HepG2 (cell line): ENCODE data around the gene FMO3. TPM values are rescaled to one million over a fixed set of nuclear protein-coding genes. Genes with fewer than 3 reads are reported as not detected.

Source experiments
- ATAC-seq: fragments of 200-7000 bp; cut with Tn5 transposase; 3 replicates; pipeline ENCODE4 v1.9.1; 2020; ENCODE audit warnings: mild to moderate bottlenecking, moderate library complexity
- BruUV-seq: library from RNA; stranded (reverse); fragments of 400-500 nt; replicated peaks from 2 replicates; lab custom pipeline; 2021; lab: Mats Ljungman, UMichigan
- CTCF ChIA-PET: fragments of 300-600 bp; formaldehyde crosslinking; extraction: SDS; loops from one replicate; lab custom pipeline; 2021; ENCODE audit warnings: low total read pairs, inconsistent platforms, low intra/inter-chr PET ratio; lab: Yijun Ruan, JAX
- POLR2A ChIA-PET: fragments of 350-600 bp; sonication (Branson Sonifier 250); formaldehyde crosslinking; loops from one replicate; lab custom pipeline; 2020; ENCODE audit warnings: antibody characterized with exemption, inconsistent platforms; lab: Yijun Ruan, JAX
- DNase-seq: peaks from one replicate; pipeline ENCODE4 v3.0.0-alpha.2; 2015; ENCODE audit warnings: low spot score
- FAIRE-seq: peaks from 3 replicates; lab custom pipeline; 2011; peaks lifted over from hg19 to GRCh38; lab: Jason Lieb, UNC
- H2AFZ ChIP-seq: one replicate; pipeline ENCODE4 v1.6.1; 2011; ENCODE audit warnings: low read length, inconsistent platforms
- H3K27ac ChIP-seq: fragments of 300-600 bp; 3 replicates; pipeline ENCODE4 v1.8.0; 2011; ENCODE audit warnings: mixed run types, mild to moderate bottlenecking, mixed read lengths, low read length, inconsistent platforms; ENCODE audit not compliant: insufficient read depth; ENCODE audit errors: extremely low read length
- H3K27me3 ChIP-seq, 2 experiments: fragments of 200-600 bp in 1 of 2; 2 replicates in 1 of 2; 3 replicates in 1 of 2; pipeline versions ENCODE4 v1.6.0 to v1.8.0; 2011; ENCODE audit warnings: low read length in 2 of 2, mild to moderate bottlenecking in 2 of 2, moderate library complexity in 2 of 2, inconsistent platforms in 1 of 2; ENCODE audit not compliant: insufficient read depth in 2 of 2, control insufficient read depth in 1 of 2
- H3K36me3 ChIP-seq, 2 experiments: fragments of 200-600 bp in 1 of 2; replicated peaks in 1 of 2; 2 replicates in 1 of 2; 3 replicates in 1 of 2; pipeline versions ENCODE4 v1.5.1 to v1.8.0; 2011; ENCODE audit warnings: low read length in 2 of 2, inconsistent platforms in 1 of 2; ENCODE audit not compliant: insufficient read depth in 2 of 2, control insufficient read depth in 1 of 2
- H3K4me1 ChIP-seq: 2 replicates; pipeline ENCODE4 v1.5.1; 2012; ENCODE audit warnings: low read length, inconsistent platforms; ENCODE audit not compliant: insufficient read depth
- H3K4me2 ChIP-seq: 2 replicates; pipeline ENCODE4 v1.6.0; 2011; ENCODE audit warnings: low read depth, low read length, inconsistent platforms
- H3K4me3 ChIP-seq, 3 experiments: fragments of 200-600 bp in 1 of 3; sonication (generic), shearing (Covaris generic) in 1 of 3; replicated peaks in 1 of 3; 2 replicates each; pipeline ENCODE4 v1.5.1; 2011 to 2016; ENCODE audit warnings: low read length in 3 of 3, inconsistent platforms in 2 of 3, low read depth in 2 of 3, mild to moderate bottlenecking in 2 of 3, control low read depth in 1 of 3, mixed read lengths in 1 of 3; ENCODE audit not compliant: insufficient read depth in 1 of 3
- H3K79me2 ChIP-seq: one replicate; pipeline ENCODE4 v1.6.1; 2011; ENCODE audit warnings: low read length, inconsistent platforms; ENCODE audit not compliant: insufficient read depth
- H3K9ac ChIP-seq: 2 replicates; pipeline ENCODE4 v1.6.0; 2011; ENCODE audit warnings: mild to moderate bottlenecking, low read depth, low read length, inconsistent platforms; ENCODE audit not compliant: insufficient read depth
- H3K9me3 ChIP-seq: 2 replicates; pipeline ENCODE4 v1.5.1; 2012; ENCODE audit warnings: mild to moderate bottlenecking, low read length
- H4K20me1 ChIP-seq: 2 replicates; pipeline ENCODE4 v1.6.0; 2011; ENCODE audit warnings: inconsistent platforms, mild to moderate bottlenecking, low read length, moderate library complexity; ENCODE audit not compliant: insufficient read depth
- ATF7-NPFF ChIP-seq: sonication (generic); formaldehyde crosslinking; IDR thresholded peaks from 2 replicates; pipeline ENCODE4 v1.8.1; 2023; ENCODE audit warnings: mild to moderate bottlenecking, low read depth, missing genetic modification reagents, moderate library complexity
- CEBPB ChIP-seq: IDR thresholded peaks from 2 replicates; pipeline ENCODE4 v1.6.1; 2011; ENCODE audit warnings: low read depth, low read length, improper control_type of control experiment, borderline replicate concordance
- MAZ ChIP-seq, 2 experiments: sonication (generic) in 1 of 2; formaldehyde crosslinking in 1 of 2; IDR thresholded peaks; 2 replicates each; pipeline versions ENCODE4 v1.5.0 to v1.6.1; 2012 to 2020; ENCODE audit warnings: low read depth in 2 of 2, mild to moderate bottlenecking in 2 of 2, borderline replicate concordance in 1 of 2, improper control_type of control experiment in 1 of 2, low read length in 1 of 2, missing genetic modification reagents in 1 of 2, moderate library complexity in 1 of 2
- NFATC3 ChIP-seq: sonication (generic); formaldehyde crosslinking; IDR thresholded peaks from 2 replicates; pipeline ENCODE4 v1.5.1; 2020; ENCODE audit warnings: mild to moderate bottlenecking, missing genetic modification reagents
- NFYB ChIP-seq: sonication (generic); formaldehyde crosslinking; IDR thresholded peaks from 2 replicates; pipeline ENCODE4 v1.4.0; 2020; ENCODE audit warnings: missing genetic modification reagents
- RBFOX2 ChIP-seq: fragments of 200-400 bp; formaldehyde crosslinking; IDR thresholded peaks from 2 replicates; pipeline ENCODE4 v1.6.1; 2017; ENCODE audit warnings: low read depth, mild to moderate bottlenecking, low read length
- SIN3A ChIP-seq: IDR thresholded peaks from 2 replicates; pipeline ENCODE4 v1.6.1; 2011; ENCODE audit warnings: low read depth, mild to moderate bottlenecking, control low read depth, low read length, borderline replicate concordance
- SP140L ChIP-seq: sonication (generic); formaldehyde crosslinking; IDR thresholded peaks from 2 replicates; pipeline ENCODE4 v1.4.0; 2020; ENCODE audit warnings: missing genetic modification reagents, borderline replicate concordance
- TP53 ChIP-seq: sonication (generic); formaldehyde crosslinking; conservative IDR thresholded peaks from 2 replicates; pipeline ENCODE4 v1.4.0; 2020; ENCODE audit warnings: missing genetic modification reagents
- ZNF235 ChIP-seq: sonication (generic); formaldehyde crosslinking; IDR thresholded peaks from 2 replicates; pipeline ENCODE4 v1.8.1; 2023; ENCODE audit warnings: mild to moderate bottlenecking, missing genetic modification reagents, borderline replicate concordance
- ZNF331 ChIP-seq: sonication (generic); formaldehyde crosslinking; IDR thresholded peaks from 2 replicates; pipeline ENCODE4 v1.4.0; 2020; ENCODE audit warnings: missing genetic modification reagents
- ZNF562 ChIP-seq: sonication (generic); formaldehyde crosslinking; IDR thresholded peaks from 2 replicates; pipeline ENCODE4 v1.8.0; 2022; ENCODE audit warnings: missing genetic modification reagents, borderline replicate concordance
- ZNF678 ChIP-seq: sonication (generic); formaldehyde crosslinking; IDR thresholded peaks from 2 replicates; pipeline ENCODE4 v1.4.0; 2020; ENCODE audit warnings: mild to moderate bottlenecking, missing genetic modification reagents
- WGBS: methylation state at CpG from one replicate; pipeline ENCODE4 v1.1.6; 2017; ENCODE audit warnings: low lambda C conversion rate; 5-methylcytosine and 5-hydroxymethylcytosine counted together
- in situ Hi-C: cut with HindIII; loops from 2 replicates; pipeline ENCODE4 v1.10.0; 2017; ENCODE audit warnings: low pct_unique_long_range_greater_than_20kb; ENCODE audit not compliant: extremely low pct_ligation_motif_present
- intact Hi-C: fragments of 100-400 bp; cut with micrococcal nuclease; formaldehyde crosslinking; loops from one replicate; pipeline ENCODE4 v1.10.0; 2022; ENCODE audit not compliant: unreplicated experiment
- polyA plus RNA-seq, 8 experiments: library from polyadenylated mRNA; depleted of rRNA in 3 of 8; stranded (reverse) in 7 of 8; unstranded in 1 of 8; fragments of >200 nt; fragmentation: Illumina TruSeq in 4 of 8; extraction: Trizol in 4 of 8; gene quantifications; 2 replicates each; pipeline versions ENCODE4 v1.2.1 to v1.2.3, GENCODE V29; 2011 to 2016; ENCODE audit warnings: low read depth in 4 of 8, missing spikeins in 1 of 8, mixed read lengths in 1 of 8; ENCODE audit not compliant: insufficient read depth in 1 of 8
- total RNA-seq, 5 experiments: library from RNA; depleted of rRNA; stranded (reverse); fragments of >200 nt; fragmentation: Illumina TruSeq; extraction: Trizol; gene quantifications; 2 replicates each; pipeline ENCODE4 v1.2.3, GENCODE V29; 2016; ENCODE audit warnings: low read depth in 1 of 5
- TF ChIP-seq, protein P1 (sequence below): sonication (generic); formaldehyde crosslinking; IDR thresholded peaks from 2 replicates; pipeline ENCODE4 v1.9.0; 2021; ENCODE audit warnings: missing genetic modification reagents, borderline replicate concordance
- TF ChIP-seq, protein P2 (sequence below): IDR thresholded peaks from 2 replicates; pipeline ENCODE4 v1.6.1; 2016; ENCODE audit warnings: low read depth, missing genetic modification reagents, missing compliant biosample characterization
- TF ChIP-seq, protein P3 (sequence below): sonication (generic); formaldehyde crosslinking; IDR thresholded peaks from 2 replicates; pipeline ENCODE4 v1.8.0; 2022; ENCODE audit warnings: missing genetic modification reagents, low read depth, mild to moderate bottlenecking, borderline replicate concordance

FMO3 gene
- total and polyA plus RNA-seq, 2 of the 13 experiments (the other 11 are each of a cell fraction or from before 2014, with no cell fraction given), result not detected

DNA sequence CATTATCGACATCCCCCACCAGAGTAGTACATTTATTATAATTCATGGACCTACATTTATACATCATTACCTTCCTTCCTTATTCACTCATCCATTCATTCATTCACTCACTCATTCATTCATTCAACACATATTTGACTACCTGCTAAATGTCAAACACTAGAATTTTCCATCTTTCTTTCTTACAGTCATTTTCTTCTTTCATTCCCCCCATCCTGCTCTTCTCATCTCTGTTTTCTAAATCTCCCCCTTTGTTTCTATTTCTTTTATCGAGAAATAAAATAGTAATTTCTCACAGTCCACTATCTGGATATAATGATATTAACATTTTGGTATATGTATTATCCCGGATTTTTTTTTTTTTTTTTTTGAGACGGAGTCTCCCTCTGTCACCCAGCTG, 27.8 kb upstream of the FMO3 start (continued):
- no peak for TF ChIP-seq SP140L (CRISPR knock-in tag)
- no peak for TF ChIP-seq CEBPB
- TF ChIP-seq ZNF678, result no peak
- no peak for TF ChIP-seq ATF7-NPFF (CRISPR knock-in tag)
- TF ChIP-seq SIN3A, result no peak
- TF ChIP-seq, protein P1, sequence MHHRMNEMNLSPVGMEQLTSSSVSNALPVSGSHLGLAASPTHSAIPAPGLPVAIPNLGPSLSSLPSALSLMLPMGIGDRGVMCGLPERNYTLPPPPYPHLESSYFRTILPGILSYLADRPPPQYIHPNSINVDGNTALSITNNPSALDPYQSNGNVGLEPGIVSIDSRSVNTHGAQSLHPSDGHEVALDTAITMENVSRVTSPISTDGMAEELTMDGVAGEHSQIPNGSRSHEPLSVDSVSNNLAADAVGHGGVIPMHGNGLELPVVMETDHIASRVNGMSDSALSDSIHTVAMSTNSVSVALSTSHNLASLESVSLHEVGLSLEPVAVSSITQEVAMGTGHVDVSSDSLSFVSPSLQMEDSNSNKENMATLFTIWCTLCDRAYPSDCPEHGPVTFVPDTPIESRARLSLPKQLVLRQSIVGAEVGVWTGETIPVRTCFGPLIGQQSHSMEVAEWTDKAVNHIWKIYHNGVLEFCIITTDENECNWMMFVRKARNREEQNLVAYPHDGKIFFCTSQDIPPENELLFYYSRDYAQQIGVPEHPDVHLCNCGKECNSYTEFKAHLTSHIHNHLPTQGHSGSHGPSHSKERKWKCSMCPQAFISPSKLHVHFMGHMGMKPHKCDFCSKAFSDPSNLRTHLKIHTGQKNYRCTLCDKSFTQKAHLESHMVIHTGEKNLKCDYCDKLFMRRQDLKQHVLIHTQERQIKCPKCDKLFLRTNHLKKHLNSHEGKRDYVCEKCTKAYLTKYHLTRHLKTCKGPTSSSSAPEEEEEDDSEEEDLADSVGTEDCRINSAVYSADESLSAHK (CRISPR knock-in tag), result no peak

DNA sequence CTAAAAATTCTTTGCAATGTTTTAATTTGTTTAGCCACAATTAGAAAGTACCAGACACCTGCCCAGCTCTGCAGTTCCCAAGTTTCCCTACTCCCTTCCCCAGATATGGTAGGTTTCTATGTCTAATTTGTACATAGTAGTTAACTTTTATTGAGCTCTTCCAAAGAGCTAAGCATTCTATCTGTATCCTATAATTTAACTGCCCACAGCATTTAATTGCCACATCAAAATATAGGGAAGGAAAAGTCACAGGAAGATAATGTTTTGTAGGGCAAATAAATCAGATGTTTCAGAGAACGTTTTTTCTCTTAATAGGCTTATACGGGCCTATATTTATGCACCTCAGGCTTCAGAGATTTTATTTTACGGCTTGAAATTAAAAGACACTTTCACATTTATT, 15.7 kb upstream of the FMO3 start:
- BruUV-seq, result no TSS peak
- Histone ChIP-seq H3K4me2 (no peak overlapping the region), H3K36me3 (no peaks in the 10 kb centered on the region), H3K79me2 (no peaks in the 10 kb centered on the region), H3K9ac (no peak overlapping the region), H4K20me1 (no peaks in the 10 kb centered on the region), H3K27ac (no peak overlapping the region), H2AFZ (no peak overlapping the region), H3K4me1 (no peaks in the 10 kb centered on the region), H3K4me3 (no peak overlapping the region), H3K27me3 (no peaks in the 10 kb centered on the region), H3K9me3 (no peaks in the 10 kb centered on the region)
- CTCF ChIA-PET, result no interaction called here
- intact Hi-C loops, result no loop called here
- in situ Hi-C loops, result no loop called here
- no peak for ATAC-seq
- DNase-seq, result no peak
- POLR2A ChIA-PET, result no interaction called here
- 31% methylated on average over 3 of the region's 3 CpGs for WGBS
- FAIRE-seq, result no peak
- no peak for TF ChIP-seq ZNF331
- TF ChIP-seq, protein P2, sequence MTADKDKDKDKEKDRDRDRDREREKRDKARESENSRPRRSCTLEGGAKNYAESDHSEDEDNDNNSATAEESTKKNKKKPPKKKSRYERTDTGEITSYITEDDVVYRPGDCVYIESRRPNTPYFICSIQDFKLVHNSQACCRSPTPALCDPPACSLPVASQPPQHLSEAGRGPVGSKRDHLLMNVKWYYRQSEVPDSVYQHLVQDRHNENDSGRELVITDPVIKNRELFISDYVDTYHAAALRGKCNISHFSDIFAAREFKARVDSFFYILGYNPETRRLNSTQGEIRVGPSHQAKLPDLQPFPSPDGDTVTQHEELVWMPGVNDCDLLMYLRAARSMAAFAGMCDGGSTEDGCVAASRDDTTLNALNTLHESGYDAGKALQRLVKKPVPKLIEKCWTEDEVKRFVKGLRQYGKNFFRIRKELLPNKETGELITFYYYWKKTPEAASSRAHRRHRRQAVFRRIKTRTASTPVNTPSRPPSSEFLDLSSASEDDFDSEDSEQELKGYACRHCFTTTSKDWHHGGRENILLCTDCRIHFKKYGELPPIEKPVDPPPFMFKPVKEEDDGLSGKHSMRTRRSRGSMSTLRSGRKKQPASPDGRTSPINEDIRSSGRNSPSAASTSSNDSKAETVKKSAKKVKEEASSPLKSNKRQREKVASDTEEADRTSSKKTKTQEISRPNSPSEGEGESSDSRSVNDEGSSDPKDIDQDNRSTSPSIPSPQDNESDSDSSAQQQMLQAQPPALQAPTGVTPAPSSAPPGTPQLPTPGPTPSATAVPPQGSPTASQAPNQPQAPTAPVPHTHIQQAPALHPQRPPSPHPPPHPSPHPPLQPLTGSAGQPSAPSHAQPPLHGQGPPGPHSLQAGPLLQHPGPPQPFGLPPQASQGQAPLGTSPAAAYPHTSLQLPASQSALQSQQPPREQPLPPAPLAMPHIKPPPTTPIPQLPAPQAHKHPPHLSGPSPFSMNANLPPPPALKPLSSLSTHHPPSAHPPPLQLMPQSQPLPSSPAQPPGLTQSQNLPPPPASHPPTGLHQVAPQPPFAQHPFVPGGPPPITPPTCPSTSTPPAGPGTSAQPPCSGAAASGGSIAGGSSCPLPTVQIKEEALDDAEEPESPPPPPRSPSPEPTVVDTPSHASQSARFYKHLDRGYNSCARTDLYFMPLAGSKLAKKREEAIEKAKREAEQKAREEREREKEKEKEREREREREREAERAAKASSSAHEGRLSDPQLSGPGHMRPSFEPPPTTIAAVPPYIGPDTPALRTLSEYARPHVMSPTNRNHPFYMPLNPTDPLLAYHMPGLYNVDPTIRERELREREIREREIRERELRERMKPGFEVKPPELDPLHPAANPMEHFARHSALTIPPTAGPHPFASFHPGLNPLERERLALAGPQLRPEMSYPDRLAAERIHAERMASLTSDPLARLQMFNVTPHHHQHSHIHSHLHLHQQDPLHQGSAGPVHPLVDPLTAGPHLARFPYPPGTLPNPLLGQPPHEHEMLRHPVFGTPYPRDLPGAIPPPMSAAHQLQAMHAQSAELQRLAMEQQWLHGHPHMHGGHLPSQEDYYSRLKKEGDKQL (CRISPR knock-in tag), result no peak
- no peak for TF ChIP-seq TP53 (CRISPR knock-in tag)
- no peak for TF ChIP-seq ZNF562
- no peak for TF ChIP-seq MAZ (IDR thresholded peaks at IDR 0.05; ENCODE audit: borderline replicate concordance, low read depth, low read length)
- TF ChIP-seq MAZ (CRISPR knock-in tag; IDR thresholded peaks at IDR 0.05; ENCODE audit: low read depth), result no peak
- no peak for TF ChIP-seq NFATC3 (CRISPR knock-in tag)
- TF ChIP-seq RBFOX2, result no peak
- TF ChIP-seq ZNF235, result no peak
- no peak for TF ChIP-seq NFYB (CRISPR knock-in tag)
- TF ChIP-seq, protein P3, sequence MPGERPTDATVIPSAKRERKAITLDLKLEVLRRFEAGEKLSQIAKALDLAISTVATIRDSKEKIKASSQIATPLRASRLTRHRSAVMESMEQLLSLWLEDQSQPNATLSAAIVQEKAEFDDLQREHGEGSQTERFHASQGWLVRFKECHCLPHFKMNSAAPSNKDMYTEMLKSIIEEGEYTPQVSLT (CRISPR knock-in tag), result no peak
